ENCODE measurements around the gene RHOC.

DNA sequence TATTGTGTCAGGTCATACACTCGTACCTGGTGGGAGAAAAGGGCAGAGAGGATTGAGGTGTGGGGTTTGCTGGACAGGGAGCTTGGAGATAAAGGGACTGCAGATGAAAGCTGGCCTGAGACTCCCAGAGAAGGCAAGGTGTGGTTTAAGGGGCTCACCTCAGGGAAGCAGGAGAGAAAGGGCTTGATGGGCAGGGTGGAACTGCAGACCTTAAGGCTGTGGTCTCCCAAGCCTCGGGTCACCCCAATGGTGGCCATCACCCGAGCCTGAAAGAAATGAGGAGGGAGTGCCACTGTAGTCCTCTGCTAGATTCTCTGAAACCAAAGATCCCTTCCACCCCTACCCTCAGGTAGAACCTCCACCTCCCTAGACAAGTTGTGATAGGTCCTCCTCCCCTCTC lies 3.7 kb upstream of the RHOC start:
- TF ChIP-seq, protein P1, sequence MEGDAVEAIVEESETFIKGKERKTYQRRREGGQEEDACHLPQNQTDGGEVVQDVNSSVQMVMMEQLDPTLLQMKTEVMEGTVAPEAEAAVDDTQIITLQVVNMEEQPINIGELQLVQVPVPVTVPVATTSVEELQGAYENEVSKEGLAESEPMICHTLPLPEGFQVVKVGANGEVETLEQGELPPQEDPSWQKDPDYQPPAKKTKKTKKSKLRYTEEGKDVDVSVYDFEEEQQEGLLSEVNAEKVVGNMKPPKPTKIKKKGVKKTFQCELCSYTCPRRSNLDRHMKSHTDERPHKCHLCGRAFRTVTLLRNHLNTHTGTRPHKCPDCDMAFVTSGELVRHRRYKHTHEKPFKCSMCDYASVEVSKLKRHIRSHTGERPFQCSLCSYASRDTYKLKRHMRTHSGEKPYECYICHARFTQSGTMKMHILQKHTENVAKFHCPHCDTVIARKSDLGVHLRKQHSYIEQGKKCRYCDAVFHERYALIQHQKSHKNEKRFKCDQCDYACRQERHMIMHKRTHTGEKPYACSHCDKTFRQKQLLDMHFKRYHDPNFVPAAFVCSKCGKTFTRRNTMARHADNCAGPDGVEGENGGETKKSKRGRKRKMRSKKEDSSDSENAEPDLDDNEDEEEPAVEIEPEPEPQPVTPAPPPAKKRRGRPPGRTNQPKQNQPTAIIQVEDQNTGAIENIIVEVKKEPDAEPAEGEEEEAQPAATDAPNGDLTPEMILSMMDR (conservative IDR thresholded peaks at IDR 0.05 in 1 of 2, IDR thresholded peaks at IDR 0.05 in 1 of 2; ENCODE audit: low read depth in 1 of 2, low read length in 2 of 2), result no peak
- no peak for TF ChIP-seq EZH2 (IDR thresholded peaks at IDR 0.05; ENCODE audit: low read length, missing control alignments)
